IPS DF 19.7 (cell line): ENCODE data around the gene MOCS1.

ENCODE experiments used
- DNase-seq: peaks from one replicate; pipeline ENCODE4 v3.0.0-alpha.2; 2013; ENCODE audit warnings: low read depth, low spot score

Gene MOCS1

GRCh38 chr6:39876826-39877225 lies 57.4 kb downstream of the MOCS1 start:
- DNase-seq = no peak

DNA sequence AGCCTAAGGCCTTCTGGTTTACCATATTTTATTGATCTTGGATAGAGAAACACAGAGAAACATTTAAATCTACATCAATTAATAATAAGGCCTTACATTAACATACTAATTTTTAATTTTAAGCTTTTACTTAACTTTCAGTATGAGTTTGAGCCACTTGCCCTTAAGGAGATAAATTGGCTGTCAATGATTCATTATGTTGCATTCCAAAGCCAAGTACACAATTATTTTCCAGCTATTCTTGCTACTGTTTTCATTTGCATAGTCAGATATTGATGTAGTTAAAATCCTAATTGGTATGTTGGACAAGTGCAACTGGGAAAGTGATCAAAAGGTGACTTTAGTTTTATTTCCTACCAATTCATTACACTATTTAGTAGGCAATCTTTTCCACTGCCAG lies 58.2 kb downstream of the MOCS1 start:
- no peak for DNase-seq

- DNase-seq = no peak
These were observed 60.8 kb downstream of the MOCS1 start for GRCh38 chr6:39873439-39873838.

- no peak for DNase-seq
These were observed 63.3 kb downstream of the MOCS1 start for GRCh38 chr6:39870950-39871349.

GRCh38 chr6:39867592-39867991 lies 66.7 kb downstream of the MOCS1 start:
- DNase-seq = no peak

DNA sequence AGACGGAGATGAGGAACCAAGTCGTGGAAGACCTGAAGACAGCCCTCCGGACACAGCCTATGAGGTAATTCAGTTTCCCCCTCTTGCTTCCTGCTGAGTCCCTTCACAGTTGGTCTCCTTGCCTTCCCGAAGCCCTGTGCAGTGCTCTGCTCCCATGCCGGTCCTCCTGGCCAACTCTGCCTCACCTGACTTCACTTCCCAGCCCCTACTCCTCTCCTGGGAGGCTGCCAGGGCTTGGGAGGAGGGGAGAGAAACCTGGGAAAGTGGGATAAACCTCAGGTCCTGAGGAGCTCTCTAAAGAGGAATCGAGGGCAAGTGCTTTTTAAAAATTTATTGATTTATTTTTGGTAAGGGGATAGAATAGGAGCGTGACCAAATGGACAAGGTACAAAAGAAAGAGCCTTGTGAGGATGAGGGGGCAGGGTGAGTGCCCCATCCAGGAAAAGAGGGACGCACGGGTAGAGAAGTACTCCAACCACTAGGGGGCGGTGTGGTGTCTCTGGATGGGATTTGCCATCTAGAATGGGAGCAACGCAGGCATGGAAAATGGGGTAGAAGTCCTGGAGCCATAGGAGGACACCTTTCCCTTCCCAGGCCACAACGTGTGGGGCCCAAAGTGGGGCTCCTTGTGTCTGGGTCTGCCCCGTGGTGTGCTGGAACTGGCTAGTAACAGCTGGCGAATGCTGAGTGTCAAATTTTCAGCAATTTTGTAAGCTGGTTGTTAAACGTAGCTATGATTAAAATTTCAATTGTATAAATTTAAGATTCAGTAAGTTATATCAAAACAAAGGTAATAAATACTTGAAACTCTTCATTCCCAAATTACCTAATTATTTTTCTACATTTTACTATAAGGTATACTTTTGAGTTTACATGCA lies 69.0 kb downstream of the MOCS1 start:
- DNase-seq = peak; percentile 45

DNA sequence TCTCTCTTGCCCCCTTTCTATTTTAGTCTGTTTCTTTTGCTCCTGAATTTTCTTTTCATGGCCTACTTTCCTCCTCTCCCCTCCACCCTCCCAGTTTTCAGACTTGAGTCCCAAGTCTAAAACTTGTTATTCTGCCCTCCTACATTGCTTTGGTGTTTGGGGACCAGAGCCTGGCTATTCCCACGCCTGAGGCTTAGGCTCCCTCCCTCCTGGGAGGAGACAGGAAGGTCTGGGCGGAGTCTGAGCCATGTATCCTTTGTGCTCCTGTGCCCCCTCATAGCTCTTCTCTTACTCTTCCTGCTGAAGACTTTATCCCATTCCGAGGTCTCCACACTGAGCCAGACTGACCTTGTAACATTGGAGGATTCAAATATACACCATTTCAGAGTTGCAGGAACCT lies 72.6 kb downstream of the MOCS1 start:
- DNase-seq = no peak

DNA sequence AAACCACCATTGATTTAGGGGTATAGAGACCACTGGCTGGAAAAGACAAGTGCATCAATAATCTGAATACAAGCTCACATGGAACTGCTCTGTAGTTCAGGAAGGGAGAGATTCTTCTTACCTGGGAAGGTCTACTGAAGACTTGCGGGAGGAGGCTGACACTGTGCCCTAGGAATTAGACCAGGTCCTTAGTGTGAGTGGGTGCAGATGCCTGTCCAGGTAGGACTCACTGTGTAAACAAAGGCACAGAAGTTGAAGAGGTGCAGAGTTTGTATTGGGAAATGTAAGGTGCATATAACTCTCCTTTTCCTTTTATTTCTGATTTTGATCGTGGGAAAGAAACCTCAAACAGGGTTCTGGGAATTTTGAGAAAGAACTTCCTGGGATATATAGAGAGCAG lies 75.2 kb downstream of the MOCS1 start:
- DNase-seq = no peak

GRCh38 chr6:39855356-39855995 lies 78.8 kb downstream of the MOCS1 start:
- no peak for DNase-seq
